KMS-11 (cell line): ENCODE results near the gene CLMP.

Experiments
- H2AFZ ChIP-seq: fragments of 200-600 bp; sonication (generic); 2 replicates; pipeline ENCODE4 v1.6.1; 2016; ENCODE audit warnings: antibody characterized with exemption, mixed run types, low read depth
- H3K27ac ChIP-seq: fragments of 200-600 bp; sonication (generic); 2 replicates; pipeline ENCODE4 v1.6.1; 2016; ENCODE audit warnings: mild to moderate bottlenecking, mixed run types
- H3K27me3 ChIP-seq: fragments of 200-600 bp; sonication (generic); 2 replicates; pipeline ENCODE4 v1.6.1; 2017; ENCODE audit warnings: mild to moderate bottlenecking, low read depth, mixed run types, moderate library complexity; ENCODE audit not compliant: insufficient read depth
- H3K36me3 ChIP-seq: fragments of 200-600 bp; sonication (generic); 2 replicates; pipeline ENCODE4 v1.6.1; 2017; ENCODE audit warnings: mild to moderate bottlenecking, mixed run types; ENCODE audit not compliant: insufficient read depth
- H3K4me1 ChIP-seq: fragments of 200-600 bp; sonication (generic); 2 replicates; pipeline ENCODE4 v1.6.1; 2016; ENCODE audit warnings: mild to moderate bottlenecking, low read depth, mixed run types; ENCODE audit not compliant: poor library complexity, severe bottlenecking
- H3K4me2 ChIP-seq: fragments of 200-600 bp; sonication (generic); 2 replicates; pipeline ENCODE4 v1.7.0; 2016; ENCODE audit warnings: mild to moderate bottlenecking, mixed run types
- H3K4me3 ChIP-seq: fragments of 200-600 bp; sonication (generic); IDR thresholded peaks from 2 replicates; pipeline ENCODE4 v1.6.1; 2017; ENCODE audit warnings: low read depth, low read length, mixed read lengths; ENCODE audit not compliant: insufficient read depth
- H3K79me2 ChIP-seq: fragments of 200-600 bp; sonication (generic); 2 replicates; pipeline ENCODE4 v1.6.1; 2016; ENCODE audit warnings: low read depth, mixed run types; ENCODE audit not compliant: insufficient read depth
- H3K9ac ChIP-seq: fragments of 200-600 bp; sonication (generic); 2 replicates; pipeline ENCODE4 v1.6.1; 2016; ENCODE audit warnings: mild to moderate bottlenecking, mixed run types
- H4K20me1 ChIP-seq: fragments of 200-600 bp; sonication (generic); 2 replicates; pipeline ENCODE4 v1.6.1; 2016; ENCODE audit warnings: mild to moderate bottlenecking, mixed run types; ENCODE audit not compliant: insufficient read depth
- TF ChIP-seq, protein P1 (sequence below): fragments of 200-600 bp; sonication (generic); conservative IDR thresholded peaks from 2 replicates; pipeline ENCODE4 v1.6.1; 2017; ENCODE audit warnings: low read depth, mild to moderate bottlenecking, antibody characterized with exemption, low read length, moderate library complexity, mixed read lengths

Gene CLMP

DNA sequence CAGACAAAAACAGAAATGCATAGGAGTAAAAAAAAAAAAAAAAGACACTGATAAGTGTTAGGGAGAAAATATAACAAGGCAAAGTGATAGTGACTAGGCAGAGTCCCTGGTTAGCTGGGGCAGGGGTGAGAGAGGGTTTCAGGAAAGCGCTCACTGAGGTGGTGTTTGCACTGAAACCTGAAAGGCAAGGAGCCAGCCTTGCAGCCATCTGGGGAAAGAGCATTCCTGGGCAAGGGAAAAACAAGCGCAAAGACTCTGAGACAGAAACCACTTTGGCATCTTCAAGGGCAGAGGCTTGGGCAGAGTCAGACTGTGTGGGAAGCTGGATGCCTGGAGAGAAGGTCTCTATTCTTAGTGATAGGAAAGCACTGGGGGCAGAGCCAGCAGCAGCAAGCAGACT, 14.5 kb downstream of the CLMP start:
- Histone ChIP-seq H3K36me3 (no peaks in the 10 kb centered on the region), H2AFZ (no peak overlapping the region), H3K4me3 (no peak overlapping the region), H3K9ac (no peak overlapping the region), H4K20me1 (no peaks in the 10 kb centered on the region), H3K4me2 (no peak overlapping the region), H3K4me1 (no peaks in the 10 kb centered on the region), H3K27ac (no peak overlapping the region), H3K79me2 (no peaks in the 10 kb centered on the region), H3K27me3 (no peaks in the 10 kb centered on the region)
- TF ChIP-seq, protein P1, sequence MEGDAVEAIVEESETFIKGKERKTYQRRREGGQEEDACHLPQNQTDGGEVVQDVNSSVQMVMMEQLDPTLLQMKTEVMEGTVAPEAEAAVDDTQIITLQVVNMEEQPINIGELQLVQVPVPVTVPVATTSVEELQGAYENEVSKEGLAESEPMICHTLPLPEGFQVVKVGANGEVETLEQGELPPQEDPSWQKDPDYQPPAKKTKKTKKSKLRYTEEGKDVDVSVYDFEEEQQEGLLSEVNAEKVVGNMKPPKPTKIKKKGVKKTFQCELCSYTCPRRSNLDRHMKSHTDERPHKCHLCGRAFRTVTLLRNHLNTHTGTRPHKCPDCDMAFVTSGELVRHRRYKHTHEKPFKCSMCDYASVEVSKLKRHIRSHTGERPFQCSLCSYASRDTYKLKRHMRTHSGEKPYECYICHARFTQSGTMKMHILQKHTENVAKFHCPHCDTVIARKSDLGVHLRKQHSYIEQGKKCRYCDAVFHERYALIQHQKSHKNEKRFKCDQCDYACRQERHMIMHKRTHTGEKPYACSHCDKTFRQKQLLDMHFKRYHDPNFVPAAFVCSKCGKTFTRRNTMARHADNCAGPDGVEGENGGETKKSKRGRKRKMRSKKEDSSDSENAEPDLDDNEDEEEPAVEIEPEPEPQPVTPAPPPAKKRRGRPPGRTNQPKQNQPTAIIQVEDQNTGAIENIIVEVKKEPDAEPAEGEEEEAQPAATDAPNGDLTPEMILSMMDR: no peak

DNA sequence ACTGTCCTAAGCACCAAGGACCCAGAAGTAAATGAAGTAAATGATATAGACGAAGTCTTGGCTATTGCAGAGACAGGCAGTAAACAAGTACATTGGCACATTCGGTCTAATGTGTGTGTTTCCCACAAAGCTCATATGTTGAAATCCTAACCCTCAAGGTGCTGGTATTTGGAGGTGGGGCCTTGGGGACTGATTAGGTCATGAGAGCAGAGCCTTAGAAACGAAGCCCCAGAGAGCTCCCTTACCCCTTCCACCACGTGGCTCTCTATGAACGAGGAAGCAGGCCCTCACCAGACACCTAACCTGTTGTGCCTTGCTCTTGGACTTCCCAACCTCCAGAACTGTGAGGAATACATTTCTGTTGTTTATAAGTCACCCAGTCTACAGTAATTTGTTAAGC, 14.9 kb downstream of the CLMP start:
- no peak overlapping the region for H3K27ac ChIP-seq
- H3K27me3 ChIP-seq: no peaks in the 10 kb centered on the region
- H3K4me1 ChIP-seq: no peaks in the 10 kb centered on the region
- H3K79me2 ChIP-seq: no peaks in the 10 kb centered on the region
- TF ChIP-seq, protein P1: no peak
- no peaks in the 10 kb centered on the region for H3K36me3 ChIP-seq
- no peak overlapping the region for H3K4me3 ChIP-seq
- no peak overlapping the region for H3K4me2 ChIP-seq
- H3K9ac ChIP-seq: no peak overlapping the region
- no peak overlapping the region for H2AFZ ChIP-seq
- no peaks in the 10 kb centered on the region for H4K20me1 ChIP-seq

DNA sequence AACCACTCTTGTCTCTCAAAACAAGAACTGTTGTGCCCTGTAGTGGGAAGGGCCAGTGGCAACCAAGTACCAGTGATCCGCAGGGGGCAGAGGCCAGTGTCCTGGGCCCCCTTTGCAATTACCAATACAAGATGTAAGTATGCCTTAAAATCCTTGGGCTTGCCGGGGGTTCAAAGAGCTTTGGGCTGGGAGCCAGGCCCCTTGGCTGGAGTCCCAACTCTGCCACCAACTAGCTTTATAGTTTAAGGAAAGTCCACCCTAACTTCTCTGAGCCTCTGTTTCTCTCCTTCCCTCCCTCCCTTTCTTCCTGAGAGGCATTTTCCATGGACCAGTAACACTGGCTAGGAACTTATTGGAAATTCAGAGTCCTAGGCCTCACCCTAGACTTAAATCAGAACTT, 15.5 kb downstream of the CLMP start:
- no peaks in the 10 kb centered on the region for H3K27me3 ChIP-seq
- no peaks in the 10 kb centered on the region for H3K4me1 ChIP-seq
- H3K79me2 ChIP-seq: no peaks in the 10 kb centered on the region
- H3K4me3 ChIP-seq: no peak overlapping the region
- H3K4me2 ChIP-seq: no peak overlapping the region
- H3K9ac ChIP-seq: no peak overlapping the region
- no peak overlapping the region for H2AFZ ChIP-seq
- TF ChIP-seq, protein P1: no peak
- H3K36me3 ChIP-seq: no peaks in the 10 kb centered on the region
- no peaks in the 10 kb centered on the region for H4K20me1 ChIP-seq
- no peak overlapping the region for H3K27ac ChIP-seq

DNA sequence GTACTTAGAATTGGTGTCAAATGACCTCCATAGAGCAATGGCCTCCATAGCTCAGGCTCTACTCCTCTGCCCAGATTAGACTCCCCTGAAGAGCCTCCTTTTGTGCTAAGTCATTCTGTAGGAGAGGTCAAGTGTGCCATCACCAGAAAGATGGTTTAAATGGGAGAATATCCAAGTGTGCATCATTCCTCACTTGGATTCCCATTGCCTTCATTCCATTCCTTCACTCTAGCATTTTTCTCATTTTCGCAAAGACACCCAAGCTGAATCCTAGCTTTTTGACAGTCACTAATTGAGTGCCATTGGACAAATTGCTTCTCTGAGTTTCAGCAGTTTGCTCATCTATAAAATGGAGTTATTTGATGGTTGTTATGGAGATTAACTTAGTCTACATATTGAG, 16.9 kb downstream of the CLMP start:
- H3K27me3 ChIP-seq: no peaks in the 10 kb centered on the region
- H3K4me1 ChIP-seq: no peaks in the 10 kb centered on the region
- no peaks in the 10 kb centered on the region for H3K79me2 ChIP-seq
- H4K20me1 ChIP-seq: no peaks in the 10 kb centered on the region
- H3K36me3 ChIP-seq: no peaks in the 10 kb centered on the region
- no peak overlapping the region for H3K4me3 ChIP-seq
- no peak overlapping the region for H3K4me2 ChIP-seq
- H2AFZ ChIP-seq: no peak overlapping the region
- no peak overlapping the region for H3K27ac ChIP-seq
- TF ChIP-seq, protein P1: no peak
- H3K9ac ChIP-seq: no peak overlapping the region

DNA sequence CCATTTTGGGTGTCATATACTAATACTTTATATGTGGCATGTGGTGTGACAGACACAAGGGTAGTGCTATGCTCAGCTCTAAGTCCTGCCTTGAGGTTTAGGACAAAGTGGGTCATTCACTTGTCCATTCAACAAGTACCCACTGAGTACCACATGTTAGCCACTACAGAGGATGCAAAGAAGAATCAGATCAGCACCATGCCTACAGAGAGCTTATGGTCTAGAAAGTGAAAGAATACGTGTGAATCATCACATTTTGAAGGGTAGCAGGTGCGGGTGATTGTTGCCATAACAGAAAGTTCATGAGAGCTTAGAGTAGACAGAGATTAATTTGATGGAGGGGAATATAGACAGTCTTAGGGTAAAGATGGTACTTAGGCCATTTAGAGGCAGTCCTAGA, 18.3 kb downstream of the CLMP start:
- Histone ChIP-seq H4K20me1 (no peaks in the 10 kb centered on the region), H3K9ac (no peak overlapping the region), H3K4me3 (no peak overlapping the region), H3K27ac (no peak overlapping the region), H3K4me1 (no peaks in the 10 kb centered on the region), H3K4me2 (no peak overlapping the region), H3K27me3 (no peaks in the 10 kb centered on the region), H3K36me3 (no peaks in the 10 kb centered on the region), H3K79me2 (no peaks in the 10 kb centered on the region), H2AFZ (no peak overlapping the region)
- TF ChIP-seq, protein P1: no peak
